Measurements from ENCODE around the gene TCF15. TPM values are rescaled to one million over a fixed set of nuclear protein-coding genes. Genes with fewer than 3 reads are reported as not detected.

Gene TCF15
- total RNA-seq, 4 donors from 2014 or later: 3.6 to 10.7 (median 4.1) TPM

DNA sequence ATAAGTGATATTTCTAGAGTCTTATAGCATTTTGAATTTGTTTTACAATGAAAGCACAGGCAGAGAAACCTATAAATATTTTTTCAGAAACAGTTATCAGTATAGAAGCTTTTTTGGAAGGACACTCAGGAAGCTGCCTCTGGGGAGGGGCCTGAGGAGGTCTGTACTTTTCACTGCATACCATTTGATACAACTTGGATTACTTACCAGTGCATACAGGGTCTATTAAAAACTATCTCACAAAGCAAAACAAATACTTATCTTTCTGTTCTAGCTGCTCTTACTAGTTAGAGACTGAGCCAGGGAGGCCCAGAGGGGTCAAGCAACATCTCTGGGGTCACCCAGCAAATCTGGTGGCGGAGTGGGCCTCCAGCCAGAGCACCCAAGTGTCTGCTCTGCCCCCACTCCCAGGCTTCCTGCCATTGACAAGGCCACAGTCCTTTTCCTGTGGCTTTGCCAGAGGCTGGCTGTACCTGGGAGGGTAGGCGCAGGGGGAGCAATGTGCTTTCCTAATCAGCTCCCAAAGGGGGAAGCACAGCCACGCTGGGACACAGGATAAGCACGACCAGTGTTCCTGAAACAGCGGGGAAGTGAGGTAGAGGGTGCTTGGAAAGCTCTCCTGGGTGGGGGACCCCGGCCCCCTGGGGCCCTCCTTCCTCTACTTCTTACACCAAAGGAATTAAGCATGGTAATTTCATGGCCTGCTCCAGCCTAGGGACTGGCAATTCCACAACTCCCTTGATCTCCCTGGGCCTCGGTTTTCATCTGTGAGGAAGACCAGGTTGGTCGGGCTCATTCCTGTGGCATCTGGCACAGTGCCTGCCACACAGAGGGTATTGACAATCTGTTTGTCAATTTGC, 7.8 kb downstream of the TCF15 start:
- in situ Hi-C loops (cut with MboI; ENCODE audit: low sequenced_read_pairs in 4 of 4): no loop called here
- peak overlapping the region; percentile 68 to 83 (median 80) for H3K27ac ChIP-seq

DNA sequence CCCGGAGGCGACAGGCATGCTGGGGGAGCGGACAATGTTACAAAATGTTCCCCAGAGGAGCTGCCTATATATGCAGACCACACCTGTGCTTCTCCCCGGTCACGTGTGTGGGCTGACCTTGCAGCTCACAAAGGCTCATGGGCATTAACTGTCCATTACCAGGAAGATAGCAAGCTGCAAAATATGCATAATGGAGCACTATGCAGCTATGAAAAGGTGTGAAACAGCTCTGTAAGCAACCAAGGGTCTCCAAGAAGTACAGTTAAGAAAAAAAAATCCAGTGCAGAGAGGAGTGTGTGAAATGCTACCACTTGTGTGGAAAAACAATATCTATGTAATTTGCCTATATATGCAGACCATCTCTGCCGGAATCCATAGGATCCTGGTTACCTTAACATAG, 9.4 kb downstream of the TCF15 start:
- no peaks in the 10 kb centered on the region for H3K9me3 ChIP-seq
- DNase-seq: no peak
- H3K36me3 ChIP-seq: no peaks in the 10 kb centered on the region
- TF ChIP-seq, protein P1, sequence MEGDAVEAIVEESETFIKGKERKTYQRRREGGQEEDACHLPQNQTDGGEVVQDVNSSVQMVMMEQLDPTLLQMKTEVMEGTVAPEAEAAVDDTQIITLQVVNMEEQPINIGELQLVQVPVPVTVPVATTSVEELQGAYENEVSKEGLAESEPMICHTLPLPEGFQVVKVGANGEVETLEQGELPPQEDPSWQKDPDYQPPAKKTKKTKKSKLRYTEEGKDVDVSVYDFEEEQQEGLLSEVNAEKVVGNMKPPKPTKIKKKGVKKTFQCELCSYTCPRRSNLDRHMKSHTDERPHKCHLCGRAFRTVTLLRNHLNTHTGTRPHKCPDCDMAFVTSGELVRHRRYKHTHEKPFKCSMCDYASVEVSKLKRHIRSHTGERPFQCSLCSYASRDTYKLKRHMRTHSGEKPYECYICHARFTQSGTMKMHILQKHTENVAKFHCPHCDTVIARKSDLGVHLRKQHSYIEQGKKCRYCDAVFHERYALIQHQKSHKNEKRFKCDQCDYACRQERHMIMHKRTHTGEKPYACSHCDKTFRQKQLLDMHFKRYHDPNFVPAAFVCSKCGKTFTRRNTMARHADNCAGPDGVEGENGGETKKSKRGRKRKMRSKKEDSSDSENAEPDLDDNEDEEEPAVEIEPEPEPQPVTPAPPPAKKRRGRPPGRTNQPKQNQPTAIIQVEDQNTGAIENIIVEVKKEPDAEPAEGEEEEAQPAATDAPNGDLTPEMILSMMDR (IDR thresholded peaks at IDR 0.05 in 4 of 5, conservative IDR thresholded peaks at IDR 0.05 in 1 of 5): no peak
- no peak for TF ChIP-seq POLR2A (IDR thresholded peaks at IDR 0.05)
- H3K27ac ChIP-seq: peak overlapping the region in 1 of 4 donors; percentile 6
- no peak overlapping the region for H3K4me3 ChIP-seq
- H3K4me1 ChIP-seq: peaks cover 0 to 23% of the 10 kb centered on the region in 2 donors
- in situ Hi-C loops (cut with MboI; ENCODE audit: low sequenced_read_pairs in 4 of 4) (no loop called here), intact Hi-C loops (cut with DNase I; ENCODE audit: low total_unique reads) (no loop called here)
- H3K27me3 ChIP-seq: no peaks in the 10 kb centered on the region
- no peak for ATAC-seq

More for the DNA sequence above, 7.8 kb downstream of the TCF15 start:
- H3K4me1 ChIP-seq: peaks cover 0 to 20% of the 10 kb centered on the region in 2 donors
- H3K9me3 ChIP-seq: no peaks in the 10 kb centered on the region
- no peaks in the 10 kb centered on the region for H3K27me3 ChIP-seq
- H3K36me3 ChIP-seq: no peaks in the 10 kb centered on the region
- no peak for TF ChIP-seq POLR2A (IDR thresholded peaks at IDR 0.05)
- TF ChIP-seq, protein P1 (IDR thresholded peaks at IDR 0.05 in 4 of 5, conservative IDR thresholded peaks at IDR 0.05 in 1 of 5): no peak
- no peak overlapping the region for H3K4me3 ChIP-seq
- peak; percentile 52 to 62 for ATAC-seq
- peak in 1 of 2 donors; percentile 16 for DNase-seq
- intact Hi-C loops (cut with DNase I; ENCODE audit: low total_unique reads): no loop called here

DNA sequence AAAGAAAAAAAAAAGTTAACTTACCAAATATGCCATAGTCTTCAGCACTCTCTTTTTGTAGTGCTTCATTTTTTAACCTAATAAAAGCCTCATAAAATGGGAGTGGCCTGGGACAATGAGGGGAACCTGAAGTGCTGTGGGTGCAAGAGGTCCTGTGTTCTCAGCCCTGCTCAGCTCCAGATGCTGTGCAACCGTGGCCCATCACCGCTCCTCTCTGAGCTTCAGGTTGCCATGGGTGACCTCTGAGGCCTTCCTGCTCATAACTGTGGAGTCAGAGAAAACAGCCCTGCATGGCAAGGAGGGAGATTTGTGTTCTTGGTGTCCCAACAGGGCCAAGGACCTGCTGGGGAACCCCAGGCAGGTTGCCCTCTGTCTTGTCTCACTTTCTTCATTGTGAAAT, 10.0 kb downstream of the TCF15 start:
- TF ChIP-seq POLR2A (IDR thresholded peaks at IDR 0.05): no peak
- TF ChIP-seq, protein P1 (IDR thresholded peaks at IDR 0.05 in 4 of 5, conservative IDR thresholded peaks at IDR 0.05 in 1 of 5): no peak
- intact Hi-C loops (cut with DNase I; ENCODE audit: low total_unique reads): no loop called here
- in situ Hi-C loops (cut with MboI; ENCODE audit: low sequenced_read_pairs in 4 of 4): no loop called here
- no peak overlapping the region for H3K4me3 ChIP-seq
- peak overlapping the region in 1 of 4 donors; percentile 6 for H3K27ac ChIP-seq
- no peak for ATAC-seq
- no peaks in the 10 kb centered on the region for H3K27me3 ChIP-seq
- peaks cover 0 to 23% of the 10 kb centered on the region in 2 donors for H3K4me1 ChIP-seq
- no peak for DNase-seq
- no peaks in the 10 kb centered on the region for H3K9me3 ChIP-seq
- H3K36me3 ChIP-seq: no peaks in the 10 kb centered on the region

DNA sequence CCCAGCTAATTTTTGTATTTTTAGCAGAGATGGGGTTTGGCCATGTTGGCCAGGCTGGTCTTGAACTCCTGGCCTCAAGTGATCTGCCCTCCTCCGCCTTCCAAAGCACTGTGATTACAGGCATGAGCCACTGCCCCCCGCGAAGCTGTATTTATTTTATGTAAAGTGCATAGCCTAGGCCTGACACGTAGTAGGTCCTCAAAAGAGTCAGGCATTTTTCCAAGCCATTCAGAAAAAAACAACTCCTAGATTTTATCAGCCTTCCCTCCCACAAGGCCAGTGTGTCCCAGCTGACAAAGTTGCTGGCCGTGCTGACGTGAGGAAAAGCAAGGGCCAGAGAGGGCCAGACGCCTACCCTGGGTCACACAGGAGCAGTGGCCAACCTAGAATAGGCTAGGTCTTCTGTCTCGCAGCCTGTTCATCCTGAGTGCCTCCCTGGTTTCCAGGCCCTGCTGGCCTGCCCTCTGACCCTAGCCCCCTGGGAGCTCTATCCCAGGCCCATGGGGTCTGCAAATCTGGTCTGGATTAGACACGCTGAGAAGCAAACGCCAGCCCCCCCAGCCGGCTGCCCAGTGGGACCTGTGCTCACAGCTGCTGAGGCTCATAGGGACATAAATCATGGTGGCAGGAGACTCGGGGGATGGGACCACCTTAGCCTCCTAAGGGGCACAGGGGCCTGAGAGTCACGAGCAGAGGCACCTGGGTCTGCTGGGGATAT, 11.8 kb downstream of the TCF15 start:
- Histone ChIP-seq H3K4me3 (no peak overlapping the region), H3K27me3 (no peaks in the 10 kb centered on the region), H3K27ac (peak overlapping the region in 3 of 4 donors; percentile 45 to 73 (median 47)), H3K36me3 (no peaks in the 10 kb centered on the region), H3K9me3 (no peaks in the 10 kb centered on the region), H3K4me1 (peaks cover 0 to 16% of the 10 kb centered on the region in 2 donors)
- intact Hi-C loops (cut with DNase I; ENCODE audit: low total_unique reads): no loop called here
- TF ChIP-seq, protein P1 (IDR thresholded peaks at IDR 0.05 in 4 of 5, conservative IDR thresholded peaks at IDR 0.05 in 1 of 5): no peak
- no peak for TF ChIP-seq POLR2A (IDR thresholded peaks at IDR 0.05)
- no peak for DNase-seq
- no peak for ATAC-seq
- in situ Hi-C loops (cut with MboI; ENCODE audit: low sequenced_read_pairs in 4 of 4): no loop called here

Data from gastrocnemius medialis (tissue), 4 donors.